Progenitor cell of endocrine pancreas (in vitro differentiated cells): ENCODE results near the gene KIAA1755. TPM values are rescaled to one million over a fixed set of nuclear protein-coding genes. Genes with fewer than 3 reads are reported as not detected.

Experiments used
- DNase-seq: peaks from one replicate; pipeline ENCODE4 v3.0.0; 2021; ENCODE audit warnings: low spot score; ENCODE audit not compliant: unreplicated experiment
- H3K27ac Mint-ChIP-seq: 2 replicates; pipeline ENCODE4 v1.8.0; 2021; ENCODE audit warnings: mild to moderate bottlenecking, moderate library complexity, mixed read lengths
- H3K27me3 Mint-ChIP-seq: 2 replicates; pipeline ENCODE4 v1.8.0; 2021; ENCODE audit warnings: mixed read lengths
- H3K36me3 Mint-ChIP-seq: 2 replicates; pipeline ENCODE4 v1.8.0; 2022; ENCODE audit warnings: mixed read lengths; ENCODE audit not compliant: insufficient read depth
- H3K4me1 Mint-ChIP-seq: 2 replicates; pipeline ENCODE4 v1.8.0; 2021; ENCODE audit warnings: low read depth, mixed read lengths
- H3K4me3 Mint-ChIP-seq: 2 replicates; pipeline ENCODE4 v1.8.0; 2021; ENCODE audit warnings: low read depth, mild to moderate bottlenecking, moderate library complexity, mixed read lengths
- H3K9me3 Mint-ChIP-seq: 2 replicates; pipeline ENCODE4 v1.8.0; 2021; ENCODE audit warnings: low read depth, mixed read lengths
- total RNA-seq: library from RNA; stranded (reverse); gene quantifications from 2 replicates; pipeline ENCODE4 v1.2.1, GENCODE V29; 2021
- TF ChIP-seq, protein P1 (sequence below): fragments of 200-600 bp; sonication (generic); IDR thresholded peaks from one replicate; pipeline ENCODE4 v1.5.0; 2021; ENCODE audit warnings: antibody characterized with exemption, mild to moderate bottlenecking; ENCODE audit not compliant: unreplicated experiment

Gene KIAA1755
- total RNA-seq, 1 donor from 2014 or later, result 0.29 TPM

DNA sequence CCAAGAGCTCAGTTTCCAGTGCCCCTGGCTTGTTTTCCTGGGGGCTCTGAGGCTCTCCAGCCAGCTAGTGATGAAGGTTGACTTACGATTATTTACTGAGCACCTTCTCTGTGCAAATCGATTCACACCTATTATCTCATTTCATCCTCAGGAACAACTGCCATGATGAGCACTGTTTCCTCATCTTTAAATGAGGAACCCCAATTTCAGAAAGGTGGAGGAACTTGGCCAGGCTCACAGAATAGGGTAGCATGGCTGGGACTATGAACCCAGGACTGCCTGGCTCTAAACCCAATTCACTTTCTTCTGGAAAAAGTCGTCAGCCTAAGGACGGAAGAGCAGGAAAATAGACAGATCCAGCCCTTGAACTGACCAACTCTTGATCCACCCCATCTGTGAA, 39.9 kb upstream of the KIAA1755 start:
- Mint-ChIP-seq H3K9me3 (no peaks in the 10 kb centered on the region), H3K27me3 (peaks cover 6% of the 10 kb centered on the region), H3K4me1 (peaks cover 9% of the 10 kb centered on the region), H3K27ac (peak overlapping the region; percentile 19), H3K36me3 (no peaks in the 10 kb centered on the region), H3K4me3 (no peak overlapping the region)
- TF ChIP-seq, protein P1, sequence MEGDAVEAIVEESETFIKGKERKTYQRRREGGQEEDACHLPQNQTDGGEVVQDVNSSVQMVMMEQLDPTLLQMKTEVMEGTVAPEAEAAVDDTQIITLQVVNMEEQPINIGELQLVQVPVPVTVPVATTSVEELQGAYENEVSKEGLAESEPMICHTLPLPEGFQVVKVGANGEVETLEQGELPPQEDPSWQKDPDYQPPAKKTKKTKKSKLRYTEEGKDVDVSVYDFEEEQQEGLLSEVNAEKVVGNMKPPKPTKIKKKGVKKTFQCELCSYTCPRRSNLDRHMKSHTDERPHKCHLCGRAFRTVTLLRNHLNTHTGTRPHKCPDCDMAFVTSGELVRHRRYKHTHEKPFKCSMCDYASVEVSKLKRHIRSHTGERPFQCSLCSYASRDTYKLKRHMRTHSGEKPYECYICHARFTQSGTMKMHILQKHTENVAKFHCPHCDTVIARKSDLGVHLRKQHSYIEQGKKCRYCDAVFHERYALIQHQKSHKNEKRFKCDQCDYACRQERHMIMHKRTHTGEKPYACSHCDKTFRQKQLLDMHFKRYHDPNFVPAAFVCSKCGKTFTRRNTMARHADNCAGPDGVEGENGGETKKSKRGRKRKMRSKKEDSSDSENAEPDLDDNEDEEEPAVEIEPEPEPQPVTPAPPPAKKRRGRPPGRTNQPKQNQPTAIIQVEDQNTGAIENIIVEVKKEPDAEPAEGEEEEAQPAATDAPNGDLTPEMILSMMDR, result no peak
- DNase-seq, result no peak

DNA sequence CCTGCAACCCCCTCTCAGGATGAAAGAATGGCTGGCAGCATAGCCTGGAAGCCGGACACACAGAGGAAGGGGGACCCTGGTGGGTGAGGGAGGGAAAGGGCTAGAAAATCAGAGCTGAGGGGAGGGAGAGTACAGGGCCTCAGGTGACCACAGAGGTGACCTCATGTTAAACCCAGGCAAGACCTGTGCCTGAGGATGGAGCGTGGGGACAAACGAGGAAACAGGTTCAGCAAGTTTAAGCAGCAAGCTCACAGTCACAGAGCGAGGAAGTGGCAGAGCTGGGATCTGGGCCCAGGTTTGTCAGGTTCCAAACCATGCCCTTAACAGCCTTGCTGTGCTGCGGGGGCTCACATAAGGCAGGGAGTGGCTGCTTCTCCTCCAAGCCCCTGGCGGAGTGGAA, 39.4 kb upstream of the KIAA1755 start:
- no peaks in the 10 kb centered on the region for H3K9me3 Mint-ChIP-seq
- H3K4me3 Mint-ChIP-seq, result no peak overlapping the region
- H3K4me1 Mint-ChIP-seq, result peaks cover 9% of the 10 kb centered on the region
- peaks cover 6% of the 10 kb centered on the region for H3K27me3 Mint-ChIP-seq
- DNase-seq, result peak; percentile 29
- no peaks in the 10 kb centered on the region for H3K36me3 Mint-ChIP-seq
- TF ChIP-seq, protein P1, result no peak
- peak overlapping the region; percentile 82 for H3K27ac Mint-ChIP-seq

DNA sequence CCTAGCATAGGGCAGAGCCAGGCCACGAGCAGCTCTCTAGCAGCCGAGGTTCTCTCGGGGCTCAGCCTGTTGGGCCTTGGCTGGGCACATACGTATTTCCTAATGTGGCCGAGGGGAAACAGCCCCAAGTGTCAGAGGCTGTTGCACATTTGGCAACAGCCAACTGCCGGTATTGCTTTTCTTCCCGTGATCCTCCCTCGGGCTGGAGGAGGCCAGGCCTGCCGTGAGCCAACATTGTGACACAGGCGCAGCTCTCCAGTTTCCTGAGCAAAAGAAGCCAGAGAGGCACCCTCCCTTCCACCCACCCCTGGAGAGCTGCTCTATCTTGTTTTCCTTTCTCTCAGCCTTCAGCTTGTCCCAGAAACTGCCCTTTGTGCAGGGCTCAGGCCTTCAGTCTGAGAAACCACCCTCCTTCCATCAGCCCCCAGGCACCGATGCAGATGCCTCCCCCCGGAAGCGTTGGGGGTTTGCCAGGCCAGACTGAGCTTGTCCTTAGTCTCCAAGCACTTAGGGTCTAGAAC, 38.3 kb upstream of the KIAA1755 start:
- no peak overlapping the region for H3K27ac Mint-ChIP-seq
- TF ChIP-seq, protein P1, result no peak
- DNase-seq, result no peak
- H3K9me3 Mint-ChIP-seq, result no peaks in the 10 kb centered on the region
- H3K27me3 Mint-ChIP-seq, result peaks cover 6% of the 10 kb centered on the region
- no peak overlapping the region for H3K4me3 Mint-ChIP-seq
- no peaks in the 10 kb centered on the region for H3K36me3 Mint-ChIP-seq
- H3K4me1 Mint-ChIP-seq, result peaks cover 11% of the 10 kb centered on the region

DNA sequence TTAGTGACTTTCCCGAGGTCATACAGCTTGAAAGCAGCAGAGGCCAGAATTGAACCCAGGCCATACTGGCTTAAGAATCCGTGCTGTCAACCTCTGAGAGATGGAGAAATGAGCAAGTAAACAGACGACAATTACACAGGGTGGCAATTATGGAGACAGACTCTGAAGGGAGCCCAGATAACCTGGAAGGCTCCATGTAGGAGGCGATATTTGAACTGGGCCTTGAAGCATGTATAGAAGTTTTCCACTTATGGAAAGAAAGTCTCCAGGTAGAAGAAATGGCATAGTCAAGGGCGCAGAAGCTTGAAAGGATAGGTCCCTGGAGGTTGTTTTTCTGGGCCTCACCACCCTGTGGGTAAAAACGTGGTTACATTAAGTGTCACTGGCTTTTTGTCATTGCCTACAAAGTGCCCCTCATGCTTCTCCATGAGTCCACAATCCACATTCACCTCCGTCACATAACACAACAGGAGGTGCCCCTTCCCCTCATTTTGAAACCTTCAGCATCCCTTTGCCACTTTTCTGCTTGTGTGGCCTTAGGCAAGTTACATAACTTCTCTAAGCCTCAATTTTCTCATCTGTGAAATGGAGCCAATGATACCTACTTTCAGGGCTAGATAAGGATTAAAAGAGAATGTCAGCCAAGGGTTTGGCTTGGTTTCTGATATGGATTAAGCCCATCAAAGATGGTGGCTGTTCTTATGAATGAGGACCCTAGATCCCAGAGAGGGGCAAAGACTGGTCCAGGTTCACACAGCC, 37.6 kb upstream of the KIAA1755 start:
- no peaks in the 10 kb centered on the region for H3K36me3 Mint-ChIP-seq
- H3K4me3 Mint-ChIP-seq, result no peak overlapping the region
- no peaks in the 10 kb centered on the region for H3K9me3 Mint-ChIP-seq
- peaks cover 2% of the 10 kb centered on the region for H3K27me3 Mint-ChIP-seq
- DNase-seq, result no peak
- H3K4me1 Mint-ChIP-seq, result peaks cover 17% of the 10 kb centered on the region
- no peak overlapping the region for H3K27ac Mint-ChIP-seq
- TF ChIP-seq, protein P1, result no peak

DNA sequence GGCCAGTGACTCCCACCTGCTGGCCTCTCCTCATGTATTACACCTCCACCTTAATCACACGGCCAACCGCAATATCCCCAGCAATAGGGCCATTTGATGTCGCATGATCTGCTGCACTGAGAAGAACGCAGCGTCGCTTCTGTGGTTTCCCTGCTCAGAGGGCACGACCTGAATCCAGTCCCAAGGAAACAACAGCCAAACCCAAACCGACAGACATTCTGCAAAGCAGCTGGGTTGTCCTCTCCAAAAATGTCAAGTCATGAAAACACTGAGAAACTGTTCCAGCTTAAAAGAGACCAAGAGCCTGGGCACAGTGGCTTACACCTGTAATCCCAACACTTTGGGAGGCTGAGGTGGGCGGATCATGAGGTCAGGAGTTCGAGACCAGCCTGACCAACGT, 35.9 kb upstream of the KIAA1755 start:
- Mint-ChIP-seq H3K27ac (no peak overlapping the region), H3K27me3 (no peaks in the 10 kb centered on the region), H3K9me3 (no peaks in the 10 kb centered on the region), H3K4me1 (peaks cover 20% of the 10 kb centered on the region), H3K4me3 (no peak overlapping the region), H3K36me3 (no peaks in the 10 kb centered on the region)
- TF ChIP-seq, protein P1, result no peak
- no peak for DNase-seq
